Chondrocyte (in vitro differentiated cells): ENCODE results near the gene TNIP1. TPM values are rescaled to one million over a fixed set of nuclear protein-coding genes. Genes with fewer than 3 reads are reported as not detected.

Experiments used
- DNase-seq: peaks from one replicate; pipeline ENCODE4 v3.0.0; 2021; ENCODE audit warnings: mixed read lengths, low spot score
- H3K27ac Mint-ChIP-seq: one replicate; pipeline ENCODE4 v1.8.0; 2021; ENCODE audit warnings: mild to moderate bottlenecking, moderate library complexity, mixed read lengths; ENCODE audit not compliant: unreplicated experiment
- H3K27me3 Mint-ChIP-seq: 2 replicates; pipeline ENCODE4 v1.8.0; 2021; ENCODE audit warnings: low read depth, mixed read lengths
- H3K36me3 Mint-ChIP-seq: 2 replicates; pipeline ENCODE4 v1.8.0; 2021; ENCODE audit warnings: low read depth, mixed read lengths
- H3K4me1 Mint-ChIP-seq: 2 replicates; pipeline ENCODE4 v1.8.0; 2021; ENCODE audit warnings: low read depth, mild to moderate bottlenecking, mixed read lengths
- H3K4me3 Mint-ChIP-seq: one replicate; pipeline ENCODE4 v1.8.0; 2021; ENCODE audit warnings: mild to moderate bottlenecking, moderate library complexity, mixed read lengths; ENCODE audit not compliant: unreplicated experiment
- H3K9me3 Mint-ChIP-seq: 2 replicates; pipeline ENCODE4 v1.8.0; 2021; ENCODE audit warnings: low read depth, mixed read lengths
- long read RNA-seq: library from polyadenylated mRNA; stranded (forward); transcript quantifications from one replicate; pipeline ENCODE4 v2.0.0, GENCODE V29; 2021
- total RNA-seq: library from RNA; stranded (reverse); gene quantifications from 3 replicates; pipeline ENCODE4 v1.2.1, GENCODE V29; 2021
- TF ChIP-seq, protein P1 (sequence below): fragments of 200-600 bp; sonication (generic); IDR thresholded peaks from 2 replicates; pipeline ENCODE4 v1.5.0; 2021; ENCODE audit warnings: antibody characterized with exemption, mild to moderate bottlenecking, moderate library complexity

The TNIP1 gene, protein sequence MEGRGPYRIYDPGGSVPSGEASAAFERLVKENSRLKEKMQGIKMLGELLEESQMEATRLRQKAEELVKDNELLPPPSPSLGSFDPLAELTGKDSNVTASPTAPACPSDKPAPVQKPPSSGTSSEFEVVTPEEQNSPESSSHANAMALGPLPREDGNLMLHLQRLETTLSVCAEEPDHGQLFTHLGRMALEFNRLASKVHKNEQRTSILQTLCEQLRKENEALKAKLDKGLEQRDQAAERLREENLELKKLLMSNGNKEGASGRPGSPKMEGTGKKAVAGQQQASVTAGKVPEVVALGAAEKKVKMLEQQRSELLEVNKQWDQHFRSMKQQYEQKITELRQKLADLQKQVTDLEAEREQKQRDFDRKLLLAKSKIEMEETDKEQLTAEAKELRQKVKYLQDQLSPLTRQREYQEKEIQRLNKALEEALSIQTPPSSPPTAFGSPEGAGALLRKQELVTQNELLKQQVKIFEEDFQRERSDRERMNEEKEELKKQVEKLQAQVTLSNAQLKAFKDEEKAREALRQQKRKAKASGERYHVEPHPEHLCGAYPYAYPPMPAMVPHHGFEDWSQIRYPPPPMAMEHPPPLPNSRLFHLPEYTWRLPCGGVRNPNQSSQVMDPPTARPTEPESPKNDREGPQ
- total RNA-seq, result 47.2 to 75.6 TPM (median 74.0 TPM) in 3 replicates
- long read RNA-seq, transcript TNIP1-205 (18 exons, 2,200 nt), result minor isoform, 12 of 116 reads
- long read RNA-seq, transcript TNIP1-208 (17 exons, 2,680 nt), result minor isoform, 11 of 116 reads
- long read RNA-seq, transcript TNIP1-211 (18 exons, 2,274 nt), result major isoform, 72 of 116 reads
- long read RNA-seq, partial matches to known transcripts, result 5 of 116 reads
- long read RNA-seq, other reads (novel, unspliced or antisense), result 16 of 116 reads

DNA sequence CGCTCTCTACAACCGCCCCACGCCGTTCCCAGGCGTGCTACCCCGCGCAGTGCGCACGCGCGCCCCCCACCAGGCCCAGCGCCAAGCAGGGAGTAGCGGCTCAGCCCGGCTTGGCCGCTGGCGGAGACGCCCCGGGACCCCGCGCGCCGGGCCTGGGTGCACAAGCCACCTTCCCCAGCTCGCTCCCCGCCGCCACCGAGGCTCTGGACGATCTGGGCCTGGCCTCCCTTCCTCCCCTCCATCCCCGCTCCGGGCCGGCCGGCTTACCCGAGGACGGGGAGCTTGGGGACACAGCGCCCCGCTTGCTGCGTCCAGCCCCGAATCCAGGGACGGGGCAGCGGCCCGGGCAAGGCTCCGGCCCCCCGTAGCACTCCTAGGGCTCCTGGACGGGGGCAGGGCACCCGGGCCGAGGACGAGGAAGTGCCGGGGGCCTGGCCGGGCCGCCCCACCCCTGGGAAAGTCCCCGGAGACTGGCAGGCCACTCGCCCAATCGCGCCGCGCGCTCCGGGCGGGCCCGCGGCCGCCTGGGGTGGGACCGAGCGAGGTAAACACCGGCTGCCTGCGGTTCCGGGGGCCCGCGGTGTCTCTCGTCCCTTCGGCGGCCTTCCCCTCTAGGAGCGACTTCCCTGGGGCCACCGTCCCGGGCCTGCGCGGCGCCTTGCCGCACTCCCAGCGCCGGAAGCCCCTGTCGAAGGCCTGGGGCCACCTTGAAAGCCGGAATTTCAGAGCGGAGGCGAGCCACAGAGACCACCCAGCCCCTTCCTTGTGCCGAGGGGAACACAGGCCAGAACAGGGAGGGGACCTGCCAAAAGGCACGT, at the start of gene TNIP1:
TNIP1 (minus strand) TSS at position 422 of the 818 bp plus-strand sequence. CDS start 15,939 bp downstream, outside the sequence.
- Mint-ChIP-seq H3K4me1 (peaks cover 57% of the 10 kb centered on the region), H3K4me3 (peak within 1 kb of the TSS; percentile 82), H3K36me3 (peaks cover 4% of the 10 kb centered on the region), H3K9me3 (no peaks in the 10 kb centered on the region), H3K27me3 (no peaks in the 10 kb centered on the region), H3K27ac (peak within 1 kb of the TSS; percentile 96)
- TF ChIP-seq, protein P1, sequence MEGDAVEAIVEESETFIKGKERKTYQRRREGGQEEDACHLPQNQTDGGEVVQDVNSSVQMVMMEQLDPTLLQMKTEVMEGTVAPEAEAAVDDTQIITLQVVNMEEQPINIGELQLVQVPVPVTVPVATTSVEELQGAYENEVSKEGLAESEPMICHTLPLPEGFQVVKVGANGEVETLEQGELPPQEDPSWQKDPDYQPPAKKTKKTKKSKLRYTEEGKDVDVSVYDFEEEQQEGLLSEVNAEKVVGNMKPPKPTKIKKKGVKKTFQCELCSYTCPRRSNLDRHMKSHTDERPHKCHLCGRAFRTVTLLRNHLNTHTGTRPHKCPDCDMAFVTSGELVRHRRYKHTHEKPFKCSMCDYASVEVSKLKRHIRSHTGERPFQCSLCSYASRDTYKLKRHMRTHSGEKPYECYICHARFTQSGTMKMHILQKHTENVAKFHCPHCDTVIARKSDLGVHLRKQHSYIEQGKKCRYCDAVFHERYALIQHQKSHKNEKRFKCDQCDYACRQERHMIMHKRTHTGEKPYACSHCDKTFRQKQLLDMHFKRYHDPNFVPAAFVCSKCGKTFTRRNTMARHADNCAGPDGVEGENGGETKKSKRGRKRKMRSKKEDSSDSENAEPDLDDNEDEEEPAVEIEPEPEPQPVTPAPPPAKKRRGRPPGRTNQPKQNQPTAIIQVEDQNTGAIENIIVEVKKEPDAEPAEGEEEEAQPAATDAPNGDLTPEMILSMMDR, result peak; percentile 18
- no peak for DNase-seq

DNA sequence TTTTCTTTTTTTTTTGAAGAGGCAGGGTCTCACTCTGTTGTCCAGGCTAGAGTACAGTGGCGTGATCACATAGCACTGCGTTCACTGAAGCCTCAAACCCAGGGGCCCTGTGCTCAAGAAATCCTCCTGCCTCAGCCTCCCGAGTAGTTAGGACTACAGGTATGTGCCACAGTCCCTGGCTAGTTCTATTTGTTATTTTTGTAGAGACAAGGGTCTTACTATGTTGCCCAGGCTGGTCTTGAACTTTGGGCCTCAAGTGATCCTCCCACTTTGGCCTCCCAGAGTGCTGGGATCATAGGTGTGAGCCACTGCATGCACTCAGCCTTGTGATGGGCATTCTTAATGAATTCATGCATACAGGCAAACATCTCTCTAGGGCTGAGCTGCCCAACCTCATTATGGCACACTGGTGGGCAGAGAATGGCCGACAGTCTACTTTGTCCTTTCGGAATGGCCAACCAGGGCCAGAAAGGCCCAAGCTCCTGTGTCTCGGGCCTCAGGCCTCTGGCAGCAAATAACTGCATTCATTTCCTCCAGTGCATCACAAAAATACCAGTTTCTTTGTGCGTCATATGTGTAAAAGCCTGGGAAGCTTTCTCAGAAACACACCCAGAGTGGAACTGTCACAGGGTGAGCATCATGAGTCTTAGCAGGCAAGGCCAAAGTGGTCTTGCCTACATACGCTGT, 49.5 kb upstream of the TNIP1 start:
- no peak overlapping the region for H3K27ac Mint-ChIP-seq
- H3K4me3 Mint-ChIP-seq, result no peak overlapping the region
- no peaks in the 10 kb centered on the region for H3K9me3 Mint-ChIP-seq
- DNase-seq, result no peak
- TF ChIP-seq, protein P1, result no peak
- H3K27me3 Mint-ChIP-seq, result no peaks in the 10 kb centered on the region
- H3K36me3 Mint-ChIP-seq, result peaks cover 52% of the 10 kb centered on the region
- H3K4me1 Mint-ChIP-seq, result peaks cover 4% of the 10 kb centered on the region

DNA sequence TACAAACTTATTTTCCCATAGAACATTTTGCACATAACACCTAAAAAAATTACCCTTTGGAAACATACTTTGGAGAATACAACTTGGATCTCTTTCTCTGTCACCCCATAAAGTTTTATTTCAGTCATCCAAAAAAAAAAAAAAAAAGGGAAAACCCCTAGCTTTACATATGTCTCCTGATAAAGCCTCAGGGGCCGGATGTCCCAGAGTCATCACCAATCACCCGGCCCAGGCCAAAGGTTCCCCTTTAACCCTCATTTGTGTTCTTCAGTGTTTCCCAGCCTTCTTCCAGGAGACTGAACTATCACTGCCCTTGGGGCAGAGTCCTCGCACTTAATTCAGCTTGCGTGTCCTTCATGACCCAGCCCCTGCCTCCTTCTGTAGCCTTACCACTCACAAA, 48.0 kb upstream of the TNIP1 start:
- Mint-ChIP-seq H3K4me1 (peaks cover 12% of the 10 kb centered on the region), H3K4me3 (no peak overlapping the region), H3K36me3 (peaks cover 52% of the 10 kb centered on the region), H3K27me3 (no peaks in the 10 kb centered on the region), H3K27ac (peak overlapping the region; percentile 17), H3K9me3 (no peaks in the 10 kb centered on the region)
- TF ChIP-seq, protein P1, result no peak
- no peak for DNase-seq

DNA sequence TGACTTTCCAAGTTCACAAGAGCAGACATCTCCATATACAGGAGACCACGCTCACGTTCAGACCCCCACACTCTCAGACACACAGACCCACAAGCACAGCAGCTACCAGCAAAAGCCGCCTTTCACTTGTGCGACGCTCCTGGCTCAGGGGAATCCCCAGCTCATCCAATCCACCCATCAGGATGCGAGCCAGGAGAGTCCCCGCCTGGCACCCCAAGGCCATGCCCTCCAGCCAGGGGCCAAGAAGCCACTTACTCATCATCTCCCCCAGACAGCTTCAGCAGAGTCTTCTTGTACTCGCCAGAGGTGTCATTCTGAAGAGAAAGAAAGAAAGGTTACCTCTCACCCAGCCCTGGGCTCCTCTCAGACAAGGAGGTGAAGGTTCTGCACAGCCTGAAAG, 47.1 kb upstream of the TNIP1 start:
- H3K4me1 Mint-ChIP-seq, result peaks cover 12% of the 10 kb centered on the region
- peak overlapping the region; percentile 71 for H3K27ac Mint-ChIP-seq
- H3K9me3 Mint-ChIP-seq, result no peaks in the 10 kb centered on the region
- no peak for DNase-seq
- TF ChIP-seq, protein P1, result no peak
- H3K4me3 Mint-ChIP-seq, result no peak overlapping the region
- H3K36me3 Mint-ChIP-seq, result peaks cover 51% of the 10 kb centered on the region
- H3K27me3 Mint-ChIP-seq, result no peaks in the 10 kb centered on the region
